H1 (cell line): ENCODE data around the gene DLG1. TPM values are rescaled to one million over a fixed set of nuclear protein-coding genes. Genes with fewer than 3 reads are reported as not detected.
A peak's percentile ranks its signal among the peaks of the same experiment; 100 is the strongest.

Experiments
- CTCF ChIA-PET: fragments of 300-600 bp; sonication (Branson Sonifier 250); formaldehyde crosslinking; loops from one replicate; lab custom pipeline; 2021; ENCODE audit not compliant: partially characterized antibody; lab: Charles Lee
- POLR2A ChIA-PET: fragments of 300-600 bp; sonication (Branson Sonifier 250); formaldehyde crosslinking; loops from one replicate; lab custom pipeline; 2021; ENCODE audit warnings: inconsistent platforms; ENCODE audit not compliant: partially characterized antibody; lab: Charles Lee
- DNase-seq, 2 experiments: peaks; one replicate each; pipeline versions ENCODE4 v3.0.0 to v3.0.0-alpha.2; 2010 to 2022; ENCODE audit warnings: low spot score in 2 of 2, low read depth in 1 of 2, mixed read lengths in 1 of 2
- FAIRE-seq: peaks from 2 replicates; lab custom pipeline; 2011; peaks lifted over from hg19 to GRCh38; lab: Jason Lieb, UNC
- H2AFZ ChIP-seq: 2 replicates; pipeline ENCODE4 v1.8.1; 2012; ENCODE audit warnings: low read length, inconsistent platforms
- H2AK5ac ChIP-seq: 2 replicates; pipeline ENCODE4 v1.6.1; 2013; ENCODE audit warnings: low read depth, low read length
- H2BK120ac ChIP-seq: replicated peaks from 2 replicates; pipeline ENCODE3; 2013; ENCODE audit warnings: low read depth, low read length, inconsistent platforms
- H2BK12ac ChIP-seq: 2 replicates; pipeline ENCODE4 v1.6.1; 2013; ENCODE audit warnings: low read depth, low read length
- H2BK15ac ChIP-seq: 2 replicates; pipeline ENCODE4 v1.6.1; 2013; ENCODE audit warnings: low read length
- H2BK20ac ChIP-seq: 2 replicates; pipeline ENCODE4 v1.6.1; 2013; ENCODE audit warnings: low read length
- H2BK5ac ChIP-seq: 2 replicates; pipeline ENCODE4 v1.6.1; 2013; ENCODE audit warnings: low read depth, low read length
- H3K14ac ChIP-seq: 2 replicates; pipeline ENCODE4 v1.6.1; 2013; ENCODE audit warnings: inconsistent platforms; ENCODE audit not compliant: insufficient read length
- H3K18ac ChIP-seq: 2 replicates; pipeline ENCODE4 v1.6.1; 2013; ENCODE audit warnings: low read length; ENCODE audit errors: extremely low read depth
- H3K23ac ChIP-seq: 2 replicates; pipeline ENCODE4 v1.6.1; 2013; ENCODE audit warnings: inconsistent platforms; ENCODE audit not compliant: insufficient read length
- H3K23me2 ChIP-seq: 2 replicates; pipeline ENCODE4 v1.6.1; 2013; ENCODE audit warnings: low read depth, low read length
- H3K27ac ChIP-seq: 2 replicates; pipeline ENCODE4 v1.6.1; 2011; ENCODE audit warnings: low read depth, low read length, inconsistent platforms
- H3K27me3 ChIP-seq, 4 experiments: replicated peaks in 1 of 4; 1 replicate in 1 of 4; 2 replicates in 3 of 4; pipeline versions ENCODE4 v1.6.1 to v1.8.1; 2011 to 2013; ENCODE audit warnings: low read length in 3 of 4, mild to moderate bottlenecking in 3 of 4, inconsistent platforms in 2 of 4, mixed read lengths in 2 of 4, moderate library complexity in 1 of 4; ENCODE audit not compliant: control insufficient read depth in 3 of 4, insufficient read depth in 3 of 4; ENCODE audit errors: extremely low read depth in 1 of 4
- H3K36me3 ChIP-seq, 4 experiments: 2 replicates each; pipeline versions ENCODE4 v1.6.1 to v1.8.1; 2011 to 2013; ENCODE audit warnings: mild to moderate bottlenecking in 4 of 4, low read length in 3 of 4, moderate library complexity in 2 of 4, control low read depth in 1 of 4, inconsistent platforms in 1 of 4; ENCODE audit not compliant: insufficient read depth in 4 of 4, control insufficient read depth in 2 of 4
- H3K4ac ChIP-seq: replicated peaks from 2 replicates; pipeline ENCODE3; 2013; ENCODE audit warnings: low read length, low read depth, mixed read lengths, inconsistent platforms; ENCODE audit not compliant: insufficient read length
- H3K4me1 ChIP-seq, 4 experiments: replicated peaks in 1 of 4; 1 replicate in 1 of 4; 2 replicates in 3 of 4; pipeline versions ENCODE4 v1.6.1 to v1.8.1; 2011 to 2013; ENCODE audit warnings: low read length in 3 of 4, inconsistent platforms in 2 of 4, mixed read lengths in 1 of 4; ENCODE audit not compliant: insufficient read depth in 4 of 4, control insufficient read depth in 3 of 4
- H3K4me2 ChIP-seq, 2 experiments: 2 replicates each; pipeline versions ENCODE4 v1.6.1 to v1.8.1; 2011 to 2013; ENCODE audit warnings: low read depth in 2 of 2, low read length in 2 of 2, control low read depth in 1 of 2, inconsistent platforms in 1 of 2, mild to moderate bottlenecking in 1 of 2; ENCODE audit not compliant: insufficient read depth in 1 of 2
- H3K4me3 ChIP-seq, 4 experiments: fragments of 200-600, 300-600 bp in 1 of 4; sonication (generic), shearing (Covaris generic), sonication (Bioruptor Twin) in 1 of 4; 2 replicates each; pipeline versions ENCODE4 v1.5.1 to v1.8.1; 2011 to 2016; ENCODE audit warnings: low read length in 4 of 4, low read depth in 3 of 4, control low read depth in 2 of 4, inconsistent platforms in 2 of 4, mild to moderate bottlenecking in 2 of 4, mixed read lengths in 1 of 4, moderate library complexity in 1 of 4; ENCODE audit not compliant: insufficient read depth in 2 of 4; ENCODE audit errors: extremely low read depth in 1 of 4
- H3K56ac ChIP-seq: replicated peaks from 2 replicates; pipeline ENCODE3; 2013; ENCODE audit warnings: low read depth, mild to moderate bottlenecking, mixed read lengths, low read length, inconsistent platforms; ENCODE audit not compliant: insufficient read length
- H3K79me1 ChIP-seq: 2 replicates; pipeline ENCODE4 v1.6.1; 2013; ENCODE audit warnings: low read depth, low read length, control low read depth
- H3K79me2 ChIP-seq, 2 experiments: 2 replicates each; pipeline versions ENCODE4 v1.6.1 to v1.8.1; 2012 to 2013; ENCODE audit warnings: low read length in 2 of 2, mild to moderate bottlenecking in 2 of 2, inconsistent platforms in 1 of 2; ENCODE audit not compliant: insufficient read depth in 2 of 2, control insufficient read depth in 1 of 2
- H3K9ac ChIP-seq, 4 experiments: replicated peaks in 1 of 4; 1 replicate in 1 of 4; 2 replicates in 3 of 4; pipeline versions ENCODE4 v1.6.1 to v1.8.1; 2011 to 2013; ENCODE audit warnings: low read depth in 3 of 4, low read length in 3 of 4, control low read depth in 2 of 4, mild to moderate bottlenecking in 2 of 4, moderate library complexity in 2 of 4, inconsistent platforms in 1 of 4; ENCODE audit errors: extremely low read depth in 1 of 4
- H3K9me3 ChIP-seq, 2 experiments: 2 replicates each; pipeline versions ENCODE4 v1.6.1 to v1.8.1; 2012 to 2013; ENCODE audit warnings: mild to moderate bottlenecking in 2 of 2, moderate library complexity in 2 of 2, control low read depth in 1 of 2, inconsistent platforms in 1 of 2, low read depth in 1 of 2, low read length in 1 of 2, mixed read lengths in 1 of 2; ENCODE audit not compliant: insufficient read depth in 2 of 2
- H4K20me1 ChIP-seq, 2 experiments: replicated peaks in 1 of 2; 2 replicates each; pipeline versions ENCODE3 to v1.8.1; 2011 to 2013; ENCODE audit warnings: inconsistent platforms in 2 of 2, low read length in 2 of 2, mild to moderate bottlenecking in 1 of 2; ENCODE audit not compliant: insufficient read depth in 2 of 2, control insufficient read depth in 1 of 2
- H4K5ac ChIP-seq: 2 replicates; pipeline ENCODE4 v1.6.1; 2013; ENCODE audit warnings: low read length, low read depth, mixed read lengths, inconsistent platforms; ENCODE audit not compliant: insufficient read length
- H4K8ac ChIP-seq: 2 replicates; pipeline ENCODE4 v1.8.0; 2013; ENCODE audit warnings: mild to moderate bottlenecking, moderate library complexity, low read length, inconsistent platforms; ENCODE audit not compliant: insufficient read depth; ENCODE audit errors: extremely low read depth
- H4K91ac ChIP-seq: replicated peaks from 2 replicates; pipeline ENCODE3; 2013; ENCODE audit warnings: low read length, mixed read lengths, inconsistent platforms; ENCODE audit not compliant: insufficient read length
- BACH1 ChIP-seq: IDR thresholded peaks from 2 replicates; pipeline ENCODE4 v1.6.1; 2012; ENCODE audit warnings: low read length, improper control_type of control experiment
- BCL11A ChIP-seq, 2 experiments: IDR thresholded peaks; one replicate each; pipeline ENCODE4 v1.6.1; 2011; ENCODE audit warnings: low read depth in 2 of 2, low read length in 2 of 2, mild to moderate bottlenecking in 2 of 2
- CBX8 ChIP-seq: fragments of 300-800, 300-1000 bp; sonication (generic); IDR thresholded peaks from 2 replicates; pipeline ENCODE4 v1.7.1; 2016; ENCODE audit warnings: low read depth, low read length, borderline replicate concordance
- HDAC6 ChIP-seq: IDR thresholded peaks from one replicate; pipeline ENCODE4 v1.7.1; 2012; ENCODE audit warnings: low read depth, mild to moderate bottlenecking, inconsistent platforms, low read length, moderate library complexity
- MAFK ChIP-seq: IDR thresholded peaks from 2 replicates; pipeline ENCODE4 v1.6.1; 2012; ENCODE audit warnings: low read depth, mild to moderate bottlenecking, improper control_type of control experiment, low read length
- MAX ChIP-seq: IDR thresholded peaks from 2 replicates; pipeline ENCODE4 v1.6.1; 2012; ENCODE audit warnings: inconsistent platforms
- NRF1 ChIP-seq: IDR thresholded peaks from 2 replicates; pipeline ENCODE4 v1.6.1; 2011; ENCODE audit warnings: mild to moderate bottlenecking, low read depth, low read length, improper control_type of control experiment
- PHF8 ChIP-seq: fragments of 200-600 bp; sonication (generic); conservative IDR thresholded peaks from 2 replicates; pipeline ENCODE4 v1.7.1; 2012; ENCODE audit warnings: low read depth, mild to moderate bottlenecking, inconsistent platforms, low read length, moderate library complexity
- POU5F1 ChIP-seq: IDR thresholded peaks from 2 replicates; pipeline ENCODE4 v1.6.1; 2011; ENCODE audit warnings: low read depth, mild to moderate bottlenecking, low read length, moderate library complexity
- TAF7 ChIP-seq: optimal IDR thresholded peaks from 2 replicates; pipeline ENCODE3; 2011; ENCODE audit warnings: low read depth, mild to moderate bottlenecking, inconsistent platforms, low read length, moderate library complexity, borderline replicate concordance
- WGBS, 2 experiments: shearing (Covaris generic) in 1 of 2; methylation state at CpG; one replicate each; pipeline versions ENCODE4 v1.1.6 to v1.1.7; 2013 to 2015; ENCODE audit warnings: low lambda C conversion rate in 2 of 2, mixed read lengths in 2 of 2, inconsistent platforms in 1 of 2, low coverage in 1 of 2, missing lambda C conversion rate in 1 of 2; ENCODE audit not compliant: insufficient replicate concordance in 2 of 2, insufficient coverage in 1 of 2, insufficient read length in 1 of 2; ENCODE audit errors: extremely low coverage in 1 of 2, missing lambda C conversion rate in 1 of 2; 5-methylcytosine and 5-hydroxymethylcytosine counted together
- polyA plus RNA-seq, 7 experiments: library from polyadenylated mRNA; depleted of rRNA in 3 of 7; stranded (reverse) in 5 of 7; unstranded in 2 of 7; fragments of >200 nt in 5 of 7; fragments of 200-250 nt in 2 of 7; gene quantifications; 1 replicate in 5 of 7; 2 replicates in 1 of 7; 4 replicates in 1 of 7; pipeline versions ENCODE4 v1.2.1 to v1.2.3, GENCODE V29; 2011 to 2013; ENCODE audit warnings: missing spikeins in 2 of 7, mixed read lengths in 2 of 7
- total RNA-seq: library from RNA; stranded (reverse); fragmentation: NEBNext Ultra II Directional; extraction: Animal tissue kit (Norgen Biotek cat#: 25700); gene quantifications from 2 replicates; pipeline ENCODE4 v1.2.1, GENCODE V29; 2021
- TF ChIP-seq, protein P1 (sequence below): IDR thresholded peaks from 2 replicates; pipeline ENCODE4 v1.6.1; 2011; ENCODE audit warnings: low read length, improper control_type of control experiment

Gene DLG1
- total and polyA plus RNA-seq, 2 of the 8 experiments (the other 6 are each of a cell fraction or from before 2014, with no cell fraction given) = 13.4 to 78.8 TPM

GRCh38 chr3:197011780-197012539 is 286.5 kb downstream of the DLG1 start:
- Histone ChIP-seq H2BK120ac (no peak overlapping the region), H3K4me3 (no peak overlapping the region), H2BK12ac (no peak overlapping the region), H3K9ac (no peak overlapping the region), H2BK5ac (no peak overlapping the region), H3K14ac (no peak overlapping the region), H4K8ac (peak overlapping the region; percentile 28; the same call in 1 of the 2 replicates), H3K79me1 (no peaks in the 10 kb centered on the region), H3K4me2 (no peak overlapping the region), H3K23ac (no peak overlapping the region), H3K18ac (no peak overlapping the region), H2AK5ac (no peak overlapping the region), H4K20me1 (no peaks in the 10 kb centered on the region), H3K23me2 (no peaks in the 10 kb centered on the region), H3K36me3 (no peaks in the 10 kb centered on the region), H3K4me1 (peaks cover 0 to 3% (median 0%) of the 10 kb centered on the region in 4 experiments; a peak in 1 of 7 replicates), H3K27ac (no peak overlapping the region), H3K79me2 (no peaks in the 10 kb centered on the region), H2AFZ (no peak overlapping the region), H3K4ac (no peak overlapping the region), H2BK15ac (no peak overlapping the region), H3K27me3 (no peaks in the 10 kb centered on the region), H2BK20ac (no peak overlapping the region), H3K56ac (no peak overlapping the region), H4K91ac (peak overlapping the region; percentile 40), H3K9me3 (no peaks in the 10 kb centered on the region), H4K5ac (no peak overlapping the region)
- WGBS, 2 experiments = 89% methylated on average over 23 of the region's 25 CpGs; no CpG with 5 or more reads in 1 of the 2 experiments
- POLR2A ChIA-PET = interaction anchor here (1.9 kb wide), 1 partner anchor 8 kb away, joined by 5 read pairs; no protein-coding TSS in a partner anchor
- DNase-seq (no peak), FAIRE-seq (no peak)
- CTCF ChIA-PET = interaction anchor here (0.7 to 19.7 kb wide), 5 partner anchors 9 to 491 kb away, joined by 3 to 245 read pairs (median 4); partner anchors contain the start of gene MELTF
- TF ChIP-seq BCL11A (IDR thresholded peaks at IDR 0.05; ENCODE audit: low read depth in 2 of 2, low read length in 2 of 2) (no peak), MAX (no peak), PHF8 (no peak), CBX8 (no peak), MAFK (no peak), POU5F1 (no peak), TAF7 (no peak), BACH1 (no peak), NRF1 (no peak), HDAC6 (no peak)
- TF ChIP-seq, protein P1, sequence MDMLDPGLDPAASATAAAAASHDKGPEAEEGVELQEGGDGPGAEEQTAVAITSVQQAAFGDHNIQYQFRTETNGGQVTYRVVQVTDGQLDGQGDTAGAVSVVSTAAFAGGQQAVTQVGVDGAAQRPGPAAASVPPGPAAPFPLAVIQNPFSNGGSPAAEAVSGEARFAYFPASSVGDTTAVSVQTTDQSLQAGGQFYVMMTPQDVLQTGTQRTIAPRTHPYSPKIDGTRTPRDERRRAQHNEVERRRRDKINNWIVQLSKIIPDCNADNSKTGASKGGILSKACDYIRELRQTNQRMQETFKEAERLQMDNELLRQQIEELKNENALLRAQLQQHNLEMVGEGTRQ = no peak
